T-cell (primary cell): Measurements from ENCODE around the gene WDR26. TPM values are rescaled to one million over a fixed set of nuclear protein-coding genes. Genes with fewer than 3 reads are reported as not detected.

Experiments used
- ATAC-seq, 4 experiments: fragments of 200-7000 bp in 3 of 4; fragments of 150-1000 bp in 1 of 4; cut with Tn5 transposase; replicated peaks in 1 of 4; 1 replicate in 3 of 4; 2 replicates in 1 of 4; pipeline ENCODE4 v1.10.0; 2021; ENCODE audit warnings: moderate library complexity in 3 of 4, mild to moderate bottlenecking in 2 of 4, moderate number of reproducible peaks in 1 of 4
- CTCF ChIA-PET, 2 donors: fragments of 300-600 bp; sonication (Branson Sonifier 250); formaldehyde crosslinking; loops; one replicate each; lab custom pipeline; 2022; ENCODE audit warnings: antibody characterized with exemption in 2 of 2; lab: Charles Lee
- POLR2A ChIA-PET, 2 donors: fragments of 300-600 bp; sonication (Branson Sonifier 250); formaldehyde crosslinking; loops; one replicate each; lab custom pipeline; 2022; ENCODE audit warnings: antibody characterized with exemption in 2 of 2; lab: Charles Lee
- DNase-seq, 35 experiments: peaks; one replicate each; pipeline versions ENCODE4 v3.0.0 to v3.0.0-alpha.2; 2013 to 2023
- H3K27ac ChIP-seq: one replicate; pipeline ENCODE4 v1.5.1; 2013; ENCODE audit warnings: low read length
- H3K27me3 ChIP-seq, 2 experiments: replicated peaks in 1 of 2; 1 replicate in 1 of 2; 2 replicates in 1 of 2; pipeline versions ENCODE4 v1.6.1 to v1.7.0; 2013; ENCODE audit warnings: low read length in 1 of 2, mixed read lengths in 1 of 2; ENCODE audit not compliant: control insufficient read depth in 2 of 2, insufficient read depth in 2 of 2; ENCODE audit errors: extremely low read depth in 1 of 2
- H3K36me3 ChIP-seq, 2 donors: 1 replicate in 1 of 2; 2 replicates in 1 of 2; pipeline versions ENCODE4 v1.6.1 to v1.7.0; 2013; ENCODE audit warnings: low read length in 1 of 2; ENCODE audit not compliant: control insufficient read depth in 2 of 2, insufficient read depth in 1 of 2; ENCODE audit errors: extremely low read depth in 1 of 2
- H3K4me1 ChIP-seq, 2 experiments: 1 replicate in 1 of 2; 2 replicates in 1 of 2; pipeline versions ENCODE4 v1.6.1 to v1.7.0; 2013; ENCODE audit warnings: low read length in 2 of 2, mixed read lengths in 1 of 2; ENCODE audit not compliant: insufficient read depth in 2 of 2, control insufficient read depth in 1 of 2; ENCODE audit errors: extremely low read depth in 1 of 2
- H3K4me3 ChIP-seq, 2 donors: 1 replicate in 1 of 2; 2 replicates in 1 of 2; pipeline versions ENCODE4 v1.5.1 to v1.7.0; 2013; ENCODE audit warnings: mild to moderate bottlenecking in 2 of 2, low read length in 1 of 2, moderate library complexity in 1 of 2; ENCODE audit not compliant: control insufficient read depth in 1 of 2; ENCODE audit errors: extremely low read depth in 1 of 2
- H3K9me3 ChIP-seq: 2 replicates; pipeline ENCODE4 v1.7.0; 2013
- H3K27ac Mint-ChIP-seq, 2 donors: one replicate each; pipeline ENCODE4 v1.8.0; 2020 to 2021; ENCODE audit warnings: mild to moderate bottlenecking in 2 of 2, mixed read lengths in 2 of 2
- H3K27me3 Mint-ChIP-seq, 2 donors: one replicate each; pipeline ENCODE4 v1.8.0; 2021 to 2022; ENCODE audit warnings: mixed read lengths in 2 of 2
- H3K36me3 Mint-ChIP-seq: one replicate; pipeline ENCODE4 v1.8.0; 2021; ENCODE audit warnings: mixed read lengths
- H3K4me1 Mint-ChIP-seq, 3 donors: one replicate each; pipeline ENCODE4 v1.8.0; 2020 to 2022; ENCODE audit warnings: mixed read lengths in 3 of 3, mild to moderate bottlenecking in 1 of 3
- H3K4me3 Mint-ChIP-seq, 3 donors: one replicate each; pipeline ENCODE4 v1.8.0; 2020 to 2022; ENCODE audit warnings: mild to moderate bottlenecking in 3 of 3, mixed read lengths in 3 of 3, moderate library complexity in 3 of 3
- H3K9me3 Mint-ChIP-seq, 3 donors: one replicate each; pipeline ENCODE4 v1.8.0; 2020 to 2022; ENCODE audit warnings: mixed read lengths in 3 of 3
- WGBS: methylation state at CpG from one replicate; pipeline ENCODE4 v1.1.5; 2013; ENCODE audit warnings: missing lambda C conversion rate; ENCODE audit not compliant: insufficient coverage; 5-methylcytosine and 5-hydroxymethylcytosine counted together
- total RNA-seq, 35 experiments: library from RNA in 6 of 35; stranded (reverse) in 6 of 35; fragments of 120-200 nt in 1 of 35; gene quantifications; one replicate each; pipeline versions ENCODE4 v1.2.1 to v1.2.4 and lab custom pipeline; 2013 to 2026

The WDR26 gene
- total RNA-seq, 5 donors from 2014 or later (not counting 1 experiment from before 2014, with no cell fraction given), result 90.7 to 166 (median 96.3) TPM

GRCh38 chr1:224433701-224434672 is 610 bp downstream of the WDR26 start:
- DNase-seq, result peak; percentile 13 to 66 (median 47)

GRCh38 chr1:224433041-224433691 is 1.4 kb downstream of the WDR26 start:
- peaks cover 66 to 68% (median 67%) of the 10 kb centered on the region in 3 donors for H3K4me1 Mint-ChIP-seq
- H3K27me3 Mint-ChIP-seq, result no peaks in the 10 kb centered on the region
- peak overlapping the region; percentile 92 for H3K27ac ChIP-seq
- WGBS, result 0% methylated on average over 5 of the region's 19 CpGs
- no peaks in the 10 kb centered on the region for H3K9me3 Mint-ChIP-seq
- H3K4me3 Mint-ChIP-seq, result peak overlapping the region; percentile 85 to 91 (median 89)
- peaks cover 11% of the 10 kb centered on the region for H3K36me3 Mint-ChIP-seq
- peak in 8 of 35 experiments; percentile 2 to 48 (median 16) for DNase-seq
- ChIA-PET POLR2A (interaction anchor here (0.5 to 1.2 kb wide), 8 partner anchors 17 to 1971 kb away, joined by 3 to 6 read pairs (median 3); no protein-coding TSS in a partner anchor), CTCF (interaction anchor here (1.5 to 2.2 kb wide), 2 partner anchors 24 kb away, joined by 10 to 14 read pairs; no protein-coding TSS in a partner anchor)
- peak overlapping the region; percentile 86 to 91 for H3K27ac Mint-ChIP-seq
- peaks cover 0 to 8% of the 10 kb centered on the region in 2 donors for H3K36me3 ChIP-seq
- no peak for ATAC-seq
- peaks cover 18 to 44% of the 10 kb centered on the region in 2 experiments for H3K4me1 ChIP-seq
- no peaks in the 10 kb centered on the region for H3K27me3 ChIP-seq
- H3K9me3 ChIP-seq, result no peaks in the 10 kb centered on the region
- H3K4me3 ChIP-seq, result peak overlapping the region; percentile 55 to 93

More at GRCh38 chr1:224433701-224434672, 610 bp downstream of the WDR26 start:
- Histone ChIP-seq H3K27ac (peak overlapping the region; percentile 92), H3K4me1 (peaks cover 18 to 44% of the 10 kb centered on the region in 2 experiments), H3K36me3 (peaks cover 0 to 6% of the 10 kb centered on the region in 2 donors), H3K9me3 (no peaks in the 10 kb centered on the region), H3K27me3 (no peaks in the 10 kb centered on the region), H3K4me3 (peak overlapping the region; percentile 79 to 93)
- Mint-ChIP-seq H3K4me1 (peaks cover 61 to 67% (median 65%) of the 10 kb centered on the region in 3 donors), H3K36me3 (peaks cover 12% of the 10 kb centered on the region), H3K27me3 (no peaks in the 10 kb centered on the region), H3K9me3 (no peaks in the 10 kb centered on the region), H3K4me3 (peak overlapping the region; percentile 85 to 91 (median 89)), H3K27ac (peak overlapping the region; percentile 86 to 91)
- ChIA-PET POLR2A (interaction anchor here (0.5 to 1.4 kb wide), 11 partner anchors 16 to 1970 kb away, joined by 3 to 7 read pairs (median 3); partner anchors contain the start of gene FBXO28 (in 1 of the 2)), CTCF (interaction anchor here (0.6 to 2.2 kb wide), 4 partner anchors 23 to 34 kb away, joined by 3 to 14 read pairs (median 8); no protein-coding TSS in a partner anchor)
- ATAC-seq, result peak; percentile 18 to 38 (median 22)
- 0% methylated on average over 42 of the region's 88 CpGs for WGBS

GRCh38 chr1:224432672-224433040 is 1.9 kb downstream of the WDR26 start:
- peak overlapping the region; percentile 86 to 91 for H3K27ac Mint-ChIP-seq
- no CpG with 5 or more reads among the region's 6 CpGs for WGBS
- Histone ChIP-seq H3K27ac (peak overlapping the region; percentile 92), H3K4me1 (peaks cover 18 to 44% of the 10 kb centered on the region in 2 experiments), H3K27me3 (no peaks in the 10 kb centered on the region), H3K9me3 (no peaks in the 10 kb centered on the region), H3K36me3 (peaks cover 0 to 12% of the 10 kb centered on the region in 2 donors), H3K4me3 (peak overlapping the region; percentile 55 to 93)
- H3K36me3 Mint-ChIP-seq, result peaks cover 13% of the 10 kb centered on the region
- POLR2A ChIA-PET, result interaction anchor here (0.5 to 2.6 kb wide), 10 partner anchors 10 to 1666 kb away, joined by 3 to 8 read pairs (median 4); no protein-coding TSS in a partner anchor
- DNase-seq (peak in 3 of 35 experiments; percentile 8 to 40 (median 16)), ATAC-seq (no peak)
- CTCF ChIA-PET, result interaction anchor here (0.6 to 2.2 kb wide), 4 partner anchors 24 to 385 kb away, joined by 5 to 14 read pairs (median 8); no protein-coding TSS in a partner anchor
- H3K9me3 Mint-ChIP-seq, result no peaks in the 10 kb centered on the region
- no peaks in the 10 kb centered on the region for H3K27me3 Mint-ChIP-seq
- H3K4me1 Mint-ChIP-seq, result peaks cover 70 to 72% (median 71%) of the 10 kb centered on the region in 3 donors
- H3K4me3 Mint-ChIP-seq, result peak overlapping the region; percentile 85 to 91 (median 89)

- CTCF ChIA-PET, result interaction anchor here (0.6 to 2.2 kb wide), 6 partner anchors 15 to 385 kb away, joined by 3 to 14 read pairs (median 6); no protein-coding TSS in a partner anchor
- H3K27ac Mint-ChIP-seq, result peak overlapping the region; percentile 86 to 91
- H3K4me1 Mint-ChIP-seq, result peaks cover 71 to 72% (median 71%) of the 10 kb centered on the region in 3 donors
- WGBS, result no CpG with 5 or more reads among the region's 2 CpGs
- H3K4me3 ChIP-seq, result peak overlapping the region; percentile 8 to 93
- peak overlapping the region; percentile 85 to 91 (median 89) for H3K4me3 Mint-ChIP-seq
- DNase-seq (no peak), ATAC-seq (no peak)
- H3K9me3 ChIP-seq, result no peaks in the 10 kb centered on the region
- H3K27me3 Mint-ChIP-seq, result no peaks in the 10 kb centered on the region
- no peaks in the 10 kb centered on the region for H3K9me3 Mint-ChIP-seq
- peaks cover 0 to 12% of the 10 kb centered on the region in 2 donors for H3K36me3 ChIP-seq
- POLR2A ChIA-PET, result interaction anchor here (0.5 to 2.6 kb wide), 11 partner anchors 11 to 1667 kb away, joined by 3 to 8 read pairs (median 4); no protein-coding TSS in a partner anchor
- no peaks in the 10 kb centered on the region for H3K27me3 ChIP-seq
- H3K4me1 ChIP-seq, result peaks cover 18 to 44% of the 10 kb centered on the region in 2 experiments
- H3K36me3 Mint-ChIP-seq, result peaks cover 17% of the 10 kb centered on the region
- H3K27ac ChIP-seq, result peak overlapping the region; percentile 92
Measured at GRCh38 chr1:224432146-224432545, 2.5 kb downstream of the WDR26 start.

- CTCF ChIA-PET, result interaction anchor here (0.6 to 2.2 kb wide), 7 partner anchors 14 to 384 kb away, joined by 3 to 14 read pairs (median 6); no protein-coding TSS in a partner anchor
- Histone ChIP-seq H3K27me3 (no peaks in the 10 kb centered on the region), H3K27ac (peak overlapping the region; percentile 5), H3K4me1 (peaks cover 18 to 44% of the 10 kb centered on the region in 2 experiments), H3K9me3 (no peaks in the 10 kb centered on the region), H3K4me3 (peak overlapping the region in 1 of 2 donors; percentile 0), H3K36me3 (peaks cover 0 to 12% of the 10 kb centered on the region in 2 donors)
- H3K9me3 Mint-ChIP-seq, result no peaks in the 10 kb centered on the region
- no peak for ATAC-seq
- peaks cover 68 to 70% (median 68%) of the 10 kb centered on the region in 3 donors for H3K4me1 Mint-ChIP-seq
- WGBS, result no CpG with 5 or more reads among the region's 2 CpGs
- no peak for DNase-seq
- no peaks in the 10 kb centered on the region for H3K27me3 Mint-ChIP-seq
- POLR2A ChIA-PET, result interaction anchor here (0.5 to 2.6 kb wide), 9 partner anchors 12 to 57 kb away, joined by 3 to 8 read pairs (median 4); no protein-coding TSS in a partner anchor
- H3K27ac Mint-ChIP-seq, result peak overlapping the region; percentile 86 to 91
- peak overlapping the region; percentile 85 to 91 (median 89) for H3K4me3 Mint-ChIP-seq
- H3K36me3 Mint-ChIP-seq, result peaks cover 18% of the 10 kb centered on the region
Measured at GRCh38 chr1:224431726-224432125, 2.9 kb downstream of the WDR26 start.
